Right kidney (tissue), 1 donor: ENCODE measurements around the gene CTSH.
"Not testable (repeated sequence)": the region's sequence is repeated elsewhere in the genome, so short reads cannot be mapped to it uniquely, and the experiment has no call there.

Experiments used
- DNase-seq: peaks from one replicate; pipeline ENCODE4 v3.0.0-alpha.2; 2016

The CTSH gene

GRCh38 chr15:78895471-78895870, 49.4 kb downstream of the CTSH start:
- no peak for DNase-seq

DNA sequence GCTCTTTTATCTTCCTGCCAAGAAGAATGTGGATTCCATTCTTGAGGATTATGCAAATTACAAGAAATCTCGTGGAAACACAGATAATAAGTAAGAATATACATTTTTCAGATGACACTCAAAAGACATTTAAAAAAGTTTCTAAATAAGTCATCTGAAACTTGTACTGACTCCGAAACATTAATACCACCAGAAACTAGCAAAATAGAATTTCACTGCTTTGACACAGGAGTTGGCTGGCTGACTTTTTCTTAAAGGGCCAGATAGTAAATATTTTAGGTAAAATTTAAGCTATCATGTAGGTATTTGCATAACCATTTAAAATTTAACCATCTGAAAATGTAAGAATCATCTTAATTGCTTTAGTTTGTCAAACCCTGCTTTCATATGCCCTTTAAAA, 51.3 kb downstream of the CTSH start:
- no peak for DNase-seq

DNA sequence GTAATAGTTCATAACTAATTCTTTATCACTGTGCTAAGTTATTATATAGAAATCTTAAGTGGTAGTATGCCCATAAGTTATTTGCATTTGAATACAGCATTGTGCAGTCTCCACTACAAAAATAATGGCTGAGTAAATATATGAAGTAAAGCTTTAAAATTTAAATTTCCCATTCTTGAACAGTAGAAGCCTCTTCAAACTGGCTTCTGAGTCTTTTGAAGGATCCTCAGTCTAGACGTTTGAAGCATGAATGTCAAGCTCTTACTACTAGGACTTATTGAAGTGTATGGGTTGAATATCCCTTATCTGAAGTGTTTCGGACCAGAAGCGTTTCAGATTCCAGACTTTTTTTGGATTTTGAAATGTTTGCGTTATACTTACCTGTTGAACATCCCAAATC, 55.8 kb downstream of the CTSH start:
- no peak for DNase-seq

DNA sequence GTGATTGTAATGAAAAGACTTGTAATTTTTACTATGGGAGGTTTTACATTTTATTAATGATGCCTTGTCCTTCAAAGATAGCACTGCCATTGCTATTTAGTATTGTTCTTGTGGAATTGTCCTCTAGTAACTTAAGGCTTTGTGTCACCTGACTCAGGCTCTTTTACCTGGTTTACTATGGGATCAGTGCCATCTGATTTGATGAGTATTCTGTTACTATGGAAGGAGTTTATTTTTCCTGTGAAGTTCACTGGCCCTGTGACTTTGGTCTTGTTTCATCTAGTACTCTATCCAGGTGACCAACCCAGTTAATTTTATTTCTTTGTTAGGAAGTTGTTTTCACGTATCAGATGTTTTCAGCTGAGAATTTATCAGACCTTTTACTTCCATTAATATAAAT, 63.2 kb downstream of the CTSH start:
- DNase-seq, result no peak

DNA sequence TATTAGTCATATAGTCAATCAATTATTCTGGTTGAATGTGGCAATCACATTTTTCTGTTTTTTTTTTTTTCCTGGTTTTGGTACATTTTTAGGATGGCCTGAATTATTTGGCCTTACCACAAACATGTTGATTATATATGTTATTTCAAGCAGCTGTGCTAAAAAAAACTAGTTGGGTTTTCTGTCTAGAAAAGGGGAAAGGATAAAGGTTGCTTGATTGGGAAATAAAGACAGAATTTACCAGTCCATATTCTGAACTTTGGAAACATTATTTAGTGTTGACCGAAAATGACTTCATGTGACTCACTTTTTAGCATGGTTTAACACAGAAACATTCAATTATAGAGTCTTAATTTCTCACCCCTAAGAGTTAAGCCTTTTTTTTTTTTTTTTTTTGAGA, 64.0 kb downstream of the CTSH start:
- no peak for DNase-seq

- no peak for DNase-seq
These were observed 64.7 kb downstream of the CTSH start for GRCh38 chr15:78880242-78880533.

DNA sequence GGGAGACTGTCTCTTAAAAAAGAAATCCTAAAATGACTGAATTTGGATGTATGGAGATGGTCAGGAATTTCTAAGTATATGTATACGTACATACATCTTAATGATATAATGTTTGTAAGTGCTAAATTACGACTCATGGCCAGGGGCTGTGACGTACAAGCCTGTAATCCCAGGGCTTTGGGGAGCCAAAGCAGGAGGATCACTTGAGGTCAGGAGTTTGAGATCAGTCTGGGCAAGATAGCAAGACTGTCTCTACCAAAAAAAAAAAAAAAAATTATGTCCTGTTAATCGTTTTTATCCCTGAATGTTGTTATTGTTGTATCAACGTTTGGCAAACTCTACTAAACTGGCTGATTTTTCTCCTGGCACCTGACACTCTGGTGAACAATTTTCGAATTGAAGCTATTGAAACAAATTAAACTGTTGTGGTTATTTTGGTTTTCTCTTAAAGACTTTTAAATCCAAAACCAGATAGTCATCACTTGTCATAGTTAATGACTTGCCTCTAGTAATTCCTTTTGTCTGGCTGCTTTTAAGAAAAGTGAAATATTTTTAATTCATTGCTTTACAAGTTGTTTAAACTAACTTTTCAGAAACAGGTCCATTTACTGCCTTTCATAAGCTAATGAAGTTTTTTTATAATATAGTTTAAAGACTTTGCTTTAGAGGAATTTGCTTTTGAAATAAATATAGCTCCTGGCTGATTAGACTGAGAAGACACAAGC, 65.2 kb downstream of the CTSH start:
- DNase-seq, result no peak

DNA sequence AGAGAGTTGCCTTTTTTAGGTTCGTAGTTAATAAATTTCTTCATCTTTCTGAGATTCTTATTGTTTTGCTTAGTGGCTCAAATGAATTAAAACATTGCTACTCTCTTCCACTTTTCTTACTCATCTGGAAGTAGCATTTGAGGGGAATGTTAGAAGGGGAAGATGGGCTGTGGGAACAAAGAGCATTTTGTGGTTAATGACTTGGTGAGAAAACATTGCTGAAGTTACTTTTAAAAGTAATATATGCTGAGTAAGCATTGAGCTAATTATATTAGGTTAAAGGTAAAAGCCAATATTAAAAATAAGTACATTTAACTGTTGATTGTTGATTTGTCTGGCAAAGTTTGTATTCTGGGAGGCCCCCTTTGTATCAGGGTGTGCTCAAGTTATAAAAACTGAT, 66.5 kb downstream of the CTSH start:
- DNase-seq, result no peak

DNA sequence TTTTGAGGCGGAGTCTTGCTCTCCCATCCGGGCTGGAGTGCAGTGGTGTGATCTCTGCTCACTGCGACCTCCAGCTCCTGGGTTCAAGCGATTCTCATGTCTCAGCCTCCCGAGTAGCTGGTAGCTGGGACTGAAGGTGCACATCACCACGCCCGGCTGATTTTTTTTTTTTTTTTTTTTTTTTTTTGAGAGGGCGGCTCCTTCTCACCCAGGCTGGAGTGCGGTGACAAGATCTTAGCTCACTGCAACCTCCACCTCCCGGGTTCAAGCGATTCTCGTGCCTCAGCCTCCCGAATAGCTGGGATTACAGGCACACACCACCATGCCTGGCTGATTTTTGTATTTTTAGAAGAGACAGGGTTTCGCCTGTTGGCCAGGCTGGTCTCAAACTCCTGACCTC, 67.9 kb downstream of the CTSH start:
- not testable (repeated sequence) for DNase-seq

DNA sequence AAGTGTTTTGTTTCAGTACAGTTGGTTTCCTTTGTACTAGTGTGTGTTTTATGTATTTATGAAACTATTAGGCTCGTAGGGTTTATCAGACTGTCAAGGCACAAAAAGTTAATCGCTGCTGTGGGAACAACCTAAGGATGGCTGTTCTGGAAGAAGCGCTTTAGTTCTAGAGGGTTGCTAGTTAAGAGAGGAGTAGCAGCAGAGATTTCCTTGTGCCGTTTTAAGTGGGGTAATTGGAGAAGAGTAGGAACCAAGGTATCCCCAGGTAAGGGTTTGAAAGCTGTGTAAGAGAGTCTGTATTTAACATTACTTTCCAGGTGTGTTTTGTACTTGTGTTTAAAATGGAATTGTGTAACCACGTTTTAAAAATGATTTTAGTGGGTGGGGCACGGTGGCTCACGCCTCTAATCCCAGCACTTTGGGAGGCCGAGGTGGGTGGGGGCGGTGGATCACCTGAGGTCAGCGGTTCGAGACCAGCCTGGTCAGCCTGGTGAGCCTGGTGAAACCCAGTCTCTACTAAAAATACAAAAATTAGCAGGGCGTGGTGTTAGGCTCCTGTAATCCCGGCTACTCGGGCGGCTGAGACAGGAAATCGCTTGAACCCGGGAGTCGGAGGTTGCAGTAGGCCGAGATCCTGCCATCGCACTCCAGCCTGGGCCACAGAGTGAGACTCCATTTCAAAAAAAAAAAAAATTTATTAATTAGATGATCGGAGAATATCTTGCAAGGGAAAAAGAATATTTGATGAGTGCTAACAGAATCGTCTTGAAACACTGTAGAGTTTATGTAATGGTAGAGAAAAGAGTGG, 69.5 kb downstream of the CTSH start:
- peak; percentile 12 for DNase-seq

DNA sequence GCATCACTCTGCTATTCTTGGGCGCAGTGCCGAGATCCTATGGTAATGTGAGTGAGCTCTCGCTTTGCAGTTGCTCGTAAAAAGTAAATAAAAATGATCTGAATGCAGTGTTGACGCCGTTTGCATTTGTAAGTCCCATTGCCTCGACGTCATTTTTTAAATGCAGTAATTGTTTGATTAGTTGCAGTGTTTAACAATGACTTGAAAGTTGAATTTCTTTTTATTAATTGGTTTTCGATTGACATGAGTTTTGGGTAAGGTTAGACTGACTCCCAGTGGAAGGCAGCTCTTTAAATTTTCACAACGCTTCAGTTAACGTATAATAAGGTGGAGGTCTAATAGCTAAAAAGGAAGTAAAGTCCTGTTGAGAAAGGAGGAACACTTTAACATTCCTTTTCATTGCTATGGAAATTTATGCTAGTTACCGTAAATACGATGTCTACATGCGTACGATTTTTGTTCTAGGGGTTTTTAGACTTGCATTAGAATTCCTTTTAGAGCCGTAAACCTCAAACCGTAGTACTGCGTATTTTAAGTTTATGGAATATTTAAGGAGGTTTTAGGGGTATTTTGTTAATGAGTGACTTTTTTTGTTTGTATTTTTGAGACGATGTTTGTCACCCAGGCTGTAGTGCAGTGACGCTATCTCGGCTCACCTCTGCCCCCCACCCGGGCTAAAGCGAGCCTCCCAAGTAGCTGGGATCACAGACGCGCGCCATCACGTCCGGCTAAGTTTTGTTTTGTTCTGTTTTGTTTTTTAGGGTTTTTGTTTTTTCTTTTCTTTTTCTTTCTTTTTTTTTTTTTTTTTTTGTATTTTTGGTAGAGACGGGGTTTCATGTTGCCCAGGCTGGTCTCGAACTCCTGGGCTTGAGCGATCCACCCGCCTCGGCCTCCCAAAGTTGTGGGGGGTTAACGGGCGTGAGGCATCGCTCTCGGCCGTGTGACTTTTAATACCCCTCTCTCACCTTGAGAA, 70.8 kb downstream of the CTSH start:
- DNase-seq, result peak; percentile 39

GRCh38 chr15:78872972-78873792, 71.7 kb downstream of the CTSH start:
- peak; percentile 90 for DNase-seq

- DNase-seq, result peak; percentile 80
These were observed 72.5 kb downstream of the CTSH start, which contains the start of gene MORF4L1 for GRCh38 chr15:78872155-78872971. TSS of gene MORF4L1 (plus strand) at chr15:78872890. CDS start at chr15:78873018, 128 bp downstream.

DNA sequence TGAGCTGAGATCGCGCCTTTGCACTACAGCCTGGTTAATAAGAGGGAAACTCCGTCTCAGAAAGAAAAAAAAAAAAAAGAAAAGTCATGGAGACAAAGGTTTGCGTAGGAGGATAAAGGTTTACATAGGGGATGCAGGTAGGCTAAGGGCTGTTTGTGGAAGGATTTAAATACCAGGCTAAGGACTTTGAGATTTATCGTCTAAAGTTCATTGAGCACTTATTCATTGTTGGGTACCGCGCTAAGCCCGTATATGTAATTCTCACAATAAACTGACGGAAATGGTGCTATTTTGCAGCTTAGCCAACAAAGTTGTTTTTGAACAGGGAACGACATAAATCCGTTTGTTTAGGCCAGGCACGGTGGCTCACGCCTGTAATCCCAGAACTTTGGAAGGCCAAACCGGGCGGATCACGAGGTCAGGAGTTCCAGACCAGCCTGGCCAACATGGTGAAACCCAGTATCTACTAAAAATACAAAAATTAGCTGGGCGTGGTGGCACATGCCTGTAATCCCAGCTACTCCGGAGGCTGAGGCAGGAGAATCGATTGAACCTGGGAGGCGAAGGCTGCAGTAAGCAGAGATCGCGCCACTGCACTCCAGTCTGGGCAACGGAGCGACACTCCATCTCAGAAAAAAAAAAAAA, 73.2 kb downstream of the CTSH start:
- peak; percentile 17 for DNase-seq
